Adrenal gland (tissue), 12 donors: ENCODE measurements around the gene RNF214. TPM values are rescaled to one million over a fixed set of nuclear protein-coding genes. Genes with fewer than 3 reads are reported as not detected.
A peak's percentile ranks its signal among the peaks of the same experiment; 100 is the strongest.

Experiments
- DNase-seq, 7 donors: peaks; one replicate each; pipeline ENCODE4 v3.0.0-alpha.2; 2019 to 2020
- H3K27ac ChIP-seq, 5 donors: fragments of 200-600 bp; sonication (generic) in 4 of 5; 1 replicate in 3 of 5; 2 replicates in 2 of 5; pipeline versions ENCODE4 v1.5.1 to v1.8.0; 2016 to 2020; ENCODE audit warnings: mild to moderate bottlenecking in 1 of 5
- H3K27me3 ChIP-seq: fragments of 200-600 bp; 2 replicates; pipeline ENCODE4 v1.8.0; 2021
- H3K36me3 ChIP-seq, 2 donors: fragments of 200-600 bp; replicated peaks in 1 of 2; 1 replicate in 1 of 2; 2 replicates in 1 of 2; pipeline versions ENCODE4 v1.5.1 to v1.8.0; 2018 to 2022
- H3K4me1 ChIP-seq, 2 donors: fragments of 200-600 bp; replicated peaks in 1 of 2; 1 replicate in 1 of 2; 2 replicates in 1 of 2; pipeline versions ENCODE4 v1.5.1 to v1.8.0; 2018 to 2021
- H3K4me3 ChIP-seq, 4 donors: fragments of 200-600 bp; sonication (generic) in 3 of 4; one replicate each; pipeline ENCODE4 v1.5.1; 2016 to 2018
- H3K9me3 ChIP-seq, 3 donors: fragments of 200-600 bp; sonication (generic) in 1 of 3; replicated peaks in 1 of 3; 1 replicate in 2 of 3; 2 replicates in 1 of 3; pipeline versions ENCODE4 v1.5.1 to v1.8.0; 2016 to 2021
- POLR2A ChIP-seq, 2 donors: fragments of 450-650 bp; IDR thresholded peaks; one replicate each; pipeline ENCODE4 v1.6.1; 2017; ENCODE audit warnings: antibody characterized with exemption in 2 of 2, mild to moderate bottlenecking in 2 of 2, moderate library complexity in 1 of 2
- WGBS, 4 donors: extraction: QIAGEN DNeasy Blood & Tissue Kit in 2 of 4; methylation state at CpG; one replicate each; pipeline versions ENCODE4 v1.1.5 to v1.1.7; 2013 to 2017; 5-methylcytosine and 5-hydroxymethylcytosine counted together
- intact Hi-C, 2 donors: fragments of 100-400 bp; cut with DNase I; formaldehyde crosslinking; loops; one replicate each; pipeline versions ENCODE4 v1.14.1 to v1.15.0; 2022 to 2023
- polyA plus RNA-seq, 3 donors: library from polyadenylated mRNA; stranded (reverse); fragments of 200-250 nt in 2 of 3; fragments of 350-450 nt in 1 of 3; fragmentation: Illumina TruSeq in 1 of 3; extraction: RNeasy Lipid Tissue Mini Kit (QIAGEN cat#74804) in 1 of 3; gene quantifications; one replicate each; pipeline ENCODE4 v1.2.3, GENCODE V29; 2013 to 2014
- total RNA-seq, 9 donors: library from RNA; depleted of rRNA in 4 of 9; stranded (reverse); fragments of >200 nt in 4 of 9; fragments of 120-200 nt in 1 of 9; fragmentation: NEBNext Ultra II Directional in 1 of 9; extraction: Animal tissue kit (Norgen Biotek cat#: 25700) in 1 of 9; gene quantifications; one replicate each; pipeline versions ENCODE4 v1.1.0 to v1.2.4, GENCODE V29; 2013 to 2023
- TF ChIP-seq, protein P1 (sequence below), 6 experiments: fragments of 450-650 bp in 4 of 6; fragments of 200-600 bp in 2 of 6; sonication (generic) in 1 of 6; IDR thresholded peaks; 1 replicate in 5 of 6; 2 replicates in 1 of 6; pipeline versions ENCODE4 v1.5.1 to v1.8.0; 2016 to 2021; ENCODE audit warnings: antibody characterized with exemption in 6 of 6, mild to moderate bottlenecking in 2 of 6, moderate library complexity in 1 of 6
- donor health status: healthy with polysubstance abuse.
- donor health status: Bipolar disorder and iron deficiency.
- donor health status: DM: yes; HTN: yes; CAD: no.
- donor health status: DM: no; HTN: no; CAD: no.
- donor health status: DM: no; HTN: no; CAD: no.
- donor health status: DM: yes; HTN: yes; CAD: no.

The RNF214 gene
- total and polyA plus RNA-seq, 12 donors, result 11.3 to 33.8 (median 20.5) TPM

DNA sequence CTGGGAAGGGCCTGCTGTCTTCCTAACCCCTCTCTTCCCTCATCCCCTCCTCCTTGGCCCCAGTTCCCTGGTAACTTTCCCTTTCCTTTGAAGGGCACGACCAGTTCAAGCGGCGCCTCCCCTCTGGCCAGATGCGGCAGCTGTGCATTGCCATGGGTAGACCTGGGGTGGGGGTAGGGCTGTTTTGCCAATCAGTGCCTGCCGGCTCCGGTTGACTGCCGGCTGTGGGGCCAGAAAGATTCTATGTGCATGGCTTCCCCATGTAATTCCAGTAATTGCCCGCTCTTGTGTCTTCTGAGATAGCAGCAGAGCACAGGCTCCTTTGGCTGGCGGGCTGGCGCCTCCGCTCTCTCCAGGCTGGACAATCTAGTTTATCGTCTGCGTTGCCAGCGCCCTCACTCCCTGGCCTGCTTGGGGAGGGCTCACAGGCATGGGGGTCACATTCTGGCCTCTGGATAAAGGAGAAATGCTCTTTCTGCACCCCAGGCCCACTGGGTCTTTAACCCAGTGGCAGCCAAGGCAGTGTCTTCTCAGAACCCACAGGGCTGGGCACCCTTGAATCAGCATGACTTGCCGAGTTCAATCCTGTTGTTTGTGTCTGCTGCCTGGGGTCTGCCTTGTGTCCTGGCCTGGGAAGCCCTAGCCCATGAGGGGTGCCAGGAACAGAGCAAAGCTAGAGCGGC is 44.5 kb upstream of the RNF214 start:
- TF ChIP-seq POLR2A (IDR thresholded peaks at IDR 0.05), result no peak
- TF ChIP-seq, protein P1, sequence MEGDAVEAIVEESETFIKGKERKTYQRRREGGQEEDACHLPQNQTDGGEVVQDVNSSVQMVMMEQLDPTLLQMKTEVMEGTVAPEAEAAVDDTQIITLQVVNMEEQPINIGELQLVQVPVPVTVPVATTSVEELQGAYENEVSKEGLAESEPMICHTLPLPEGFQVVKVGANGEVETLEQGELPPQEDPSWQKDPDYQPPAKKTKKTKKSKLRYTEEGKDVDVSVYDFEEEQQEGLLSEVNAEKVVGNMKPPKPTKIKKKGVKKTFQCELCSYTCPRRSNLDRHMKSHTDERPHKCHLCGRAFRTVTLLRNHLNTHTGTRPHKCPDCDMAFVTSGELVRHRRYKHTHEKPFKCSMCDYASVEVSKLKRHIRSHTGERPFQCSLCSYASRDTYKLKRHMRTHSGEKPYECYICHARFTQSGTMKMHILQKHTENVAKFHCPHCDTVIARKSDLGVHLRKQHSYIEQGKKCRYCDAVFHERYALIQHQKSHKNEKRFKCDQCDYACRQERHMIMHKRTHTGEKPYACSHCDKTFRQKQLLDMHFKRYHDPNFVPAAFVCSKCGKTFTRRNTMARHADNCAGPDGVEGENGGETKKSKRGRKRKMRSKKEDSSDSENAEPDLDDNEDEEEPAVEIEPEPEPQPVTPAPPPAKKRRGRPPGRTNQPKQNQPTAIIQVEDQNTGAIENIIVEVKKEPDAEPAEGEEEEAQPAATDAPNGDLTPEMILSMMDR (IDR thresholded peaks at IDR 0.05), result no peak
- intact Hi-C loops, result no loop called here
- H3K27ac ChIP-seq, result no peak overlapping the region
- H3K36me3 ChIP-seq, result peaks cover 0 to 77% of the 10 kb centered on the region in 2 donors
- DNase-seq, result peak in 5 of 7 donors; percentile 7 to 48 (median 11)
- H3K4me1 ChIP-seq, result no peaks in the 10 kb centered on the region
- H3K27me3 ChIP-seq, result no peaks in the 10 kb centered on the region
- H3K9me3 ChIP-seq, result no peaks in the 10 kb centered on the region
- 93 to 97% (median 94%) methylated on average over 8 to 16 of the region's 16 CpGs for WGBS, 4 donors
- no peak overlapping the region for H3K4me3 ChIP-seq

DNA sequence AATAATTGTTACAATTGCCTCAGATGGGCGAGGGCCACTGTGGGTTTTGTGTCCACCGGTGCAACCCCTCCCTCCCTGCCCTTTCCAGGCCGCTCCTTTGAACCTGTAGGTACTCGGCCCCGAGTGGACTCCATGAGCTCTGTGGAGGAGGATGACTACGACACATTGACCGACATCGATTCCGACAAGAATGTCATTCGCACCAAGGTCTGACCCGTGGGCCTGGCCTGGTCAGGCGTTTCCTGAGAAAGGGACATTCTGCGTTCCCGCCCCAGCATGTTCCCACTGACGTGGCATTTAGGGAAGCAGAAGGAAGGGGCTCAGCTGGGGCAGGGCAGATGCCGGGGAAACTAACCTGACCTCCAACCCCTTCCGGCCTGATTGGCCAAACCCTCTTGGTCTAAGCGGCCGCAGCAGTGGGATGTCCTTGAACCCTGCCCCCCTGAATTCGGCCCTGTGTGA is 43.8 kb upstream of the RNF214 start:
- WGBS, 4 donors, result 70 to 84% (median 76%) methylated on average over 20 of the region's 20 CpGs
- TF ChIP-seq, protein P1 (IDR thresholded peaks at IDR 0.05), result no peak
- TF ChIP-seq POLR2A (IDR thresholded peaks at IDR 0.05), result no peak
- H3K9me3 ChIP-seq, result no peaks in the 10 kb centered on the region
- H3K4me1 ChIP-seq, result no peaks in the 10 kb centered on the region
- DNase-seq, result peak in 5 of 7 donors; percentile 27 to 61 (median 33)
- H3K4me3 ChIP-seq, result no peak overlapping the region
- H3K27ac ChIP-seq, result peak overlapping the region in 2 of 5 donors; percentile 21 to 59
- peaks cover 0 to 77% of the 10 kb centered on the region in 2 donors for H3K36me3 ChIP-seq
- intact Hi-C loops, result no loop called here
- no peaks in the 10 kb centered on the region for H3K27me3 ChIP-seq

DNA sequence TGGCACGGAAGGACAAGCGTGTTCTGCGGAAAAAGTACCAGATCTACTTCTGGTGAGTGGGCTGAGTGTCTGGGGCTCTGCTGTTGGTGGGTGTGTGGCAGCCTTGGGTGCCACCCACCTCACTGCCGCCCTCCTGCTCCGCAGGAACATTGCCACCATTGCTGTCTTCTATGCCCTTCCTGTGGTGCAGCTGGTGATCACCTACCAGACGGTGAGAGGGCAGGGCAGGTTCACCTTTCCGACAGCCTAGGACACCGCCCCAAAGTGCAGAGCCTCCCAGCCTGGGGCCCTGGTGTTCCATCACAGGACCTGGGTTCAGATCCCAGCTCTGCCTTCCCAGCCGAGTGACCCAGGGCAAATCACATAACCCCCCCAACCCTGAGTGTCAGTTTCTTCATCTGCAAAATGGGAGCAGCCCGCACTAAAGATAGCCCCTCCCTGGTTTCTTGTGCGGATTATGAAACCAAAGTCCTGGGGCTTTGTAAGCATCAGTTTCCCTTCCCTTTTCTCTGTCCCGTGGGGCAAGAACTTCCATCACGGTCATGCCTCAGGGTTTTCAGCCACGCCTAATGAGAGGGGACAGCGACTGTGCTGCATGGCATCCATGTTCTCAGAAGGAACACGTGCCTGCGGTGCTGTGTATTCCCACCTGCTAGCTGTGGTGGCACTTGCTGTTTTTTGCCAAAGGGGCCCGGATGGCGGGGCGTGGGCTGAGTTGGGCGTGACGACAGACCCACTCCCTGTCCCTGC is 43.1 kb upstream of the RNF214 start:
- WGBS, 4 donors, result 73 to 87% (median 84%) methylated on average over 16 to 22 of the region's 22 CpGs
- Histone ChIP-seq H3K27ac (peak overlapping the region in 2 of 5 donors; percentile 21 to 59), H3K9me3 (no peaks in the 10 kb centered on the region), H3K4me3 (no peak overlapping the region), H3K27me3 (no peaks in the 10 kb centered on the region), H3K4me1 (no peaks in the 10 kb centered on the region), H3K36me3 (peaks cover 0 to 72% of the 10 kb centered on the region in 2 donors)
- TF ChIP-seq POLR2A (IDR thresholded peaks at IDR 0.05), result no peak
- TF ChIP-seq, protein P1 (IDR thresholded peaks at IDR 0.05), result no peak
- DNase-seq, result peak in 4 of 7 donors; percentile 30 to 61 (median 50)
- intact Hi-C loops, result no loop called here

DNA sequence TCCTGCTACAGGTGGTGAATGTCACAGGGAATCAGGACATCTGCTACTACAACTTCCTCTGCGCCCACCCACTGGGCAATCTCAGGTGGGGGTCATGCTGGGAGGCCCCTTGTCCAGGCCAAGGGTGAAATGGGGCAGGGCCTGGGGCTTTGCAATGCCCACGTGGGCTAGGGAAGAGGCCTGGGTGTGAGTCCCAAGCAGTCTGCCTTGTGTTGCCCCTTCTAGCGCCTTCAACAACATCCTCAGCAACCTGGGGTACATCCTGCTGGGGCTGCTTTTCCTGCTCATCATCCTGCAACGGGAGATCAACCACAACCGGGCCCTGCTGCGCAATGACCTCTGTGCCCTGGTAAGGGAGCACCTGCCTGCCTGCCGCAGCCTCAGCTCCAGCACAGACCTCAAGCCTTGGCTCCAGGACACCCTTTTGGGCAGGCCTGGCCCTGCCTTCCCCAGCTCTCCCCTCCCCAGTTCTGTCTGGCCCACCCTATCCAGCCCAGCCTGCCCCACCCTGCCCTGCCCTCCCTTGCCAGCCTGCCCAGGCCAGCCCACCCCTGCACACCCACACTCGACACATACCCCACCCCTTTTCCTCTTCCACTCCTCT is 42.4 kb upstream of the RNF214 start:
- Histone ChIP-seq H3K4me1 (no peaks in the 10 kb centered on the region), H3K36me3 (peaks cover 0 to 70% of the 10 kb centered on the region in 2 donors), H3K9me3 (no peaks in the 10 kb centered on the region), H3K27me3 (no peaks in the 10 kb centered on the region), H3K4me3 (no peak overlapping the region), H3K27ac (peak overlapping the region in 1 of 5 donors; percentile 25)
- 78 to 85% (median 82%) methylated on average over 2 to 8 of the region's 8 CpGs for WGBS, 4 donors
- DNase-seq, result peak in 2 of 7 donors; percentile 7 to 18
- TF ChIP-seq POLR2A (IDR thresholded peaks at IDR 0.05), result no peak
- TF ChIP-seq, protein P1 (IDR thresholded peaks at IDR 0.05), result no peak
- intact Hi-C loops, result no loop called here
